Effector memory CD4-positive, alpha-beta T cell (primary cell): Measurements from ENCODE around the gene TLCD5.

Source experiments
- DNase-seq, 3 donors: peaks; one replicate each; pipeline ENCODE4 v3.0.0-alpha.2; 2020
- H3K27ac ChIP-seq: 2 replicates; pipeline ENCODE4 v1.7.0; 2013; ENCODE audit warnings: mild to moderate bottlenecking, low read length, moderate library complexity; ENCODE audit not compliant: insufficient read depth, poor library complexity, severe bottlenecking
- H3K27me3 ChIP-seq: replicated peaks from 2 replicates; pipeline ENCODE4 v1.7.0; 2013; ENCODE audit warnings: mild to moderate bottlenecking, low read length; ENCODE audit not compliant: insufficient read depth, control insufficient read depth, poor library complexity, severe bottlenecking
- H3K36me3 ChIP-seq: 2 replicates; pipeline ENCODE4 v1.7.0; 2013; ENCODE audit warnings: mild to moderate bottlenecking, low read length, moderate library complexity; ENCODE audit not compliant: control insufficient read depth, insufficient read depth
- H3K4me1 ChIP-seq: 2 replicates; pipeline ENCODE4 v1.7.0; 2013; ENCODE audit warnings: low read length, mild to moderate bottlenecking; ENCODE audit not compliant: control insufficient read depth, insufficient read depth, poor library complexity, severe bottlenecking
- H3K4me3 ChIP-seq: 2 replicates; pipeline ENCODE4 v1.7.0; 2013; ENCODE audit warnings: low read length, low read depth, mild to moderate bottlenecking; ENCODE audit not compliant: insufficient read depth, poor library complexity, severe bottlenecking
- H3K9me3 ChIP-seq: 2 replicates; pipeline ENCODE4 v1.7.0; 2013; ENCODE audit warnings: mild to moderate bottlenecking, low read length, moderate library complexity; ENCODE audit not compliant: control insufficient read depth

Gene TLCD5

DNA sequence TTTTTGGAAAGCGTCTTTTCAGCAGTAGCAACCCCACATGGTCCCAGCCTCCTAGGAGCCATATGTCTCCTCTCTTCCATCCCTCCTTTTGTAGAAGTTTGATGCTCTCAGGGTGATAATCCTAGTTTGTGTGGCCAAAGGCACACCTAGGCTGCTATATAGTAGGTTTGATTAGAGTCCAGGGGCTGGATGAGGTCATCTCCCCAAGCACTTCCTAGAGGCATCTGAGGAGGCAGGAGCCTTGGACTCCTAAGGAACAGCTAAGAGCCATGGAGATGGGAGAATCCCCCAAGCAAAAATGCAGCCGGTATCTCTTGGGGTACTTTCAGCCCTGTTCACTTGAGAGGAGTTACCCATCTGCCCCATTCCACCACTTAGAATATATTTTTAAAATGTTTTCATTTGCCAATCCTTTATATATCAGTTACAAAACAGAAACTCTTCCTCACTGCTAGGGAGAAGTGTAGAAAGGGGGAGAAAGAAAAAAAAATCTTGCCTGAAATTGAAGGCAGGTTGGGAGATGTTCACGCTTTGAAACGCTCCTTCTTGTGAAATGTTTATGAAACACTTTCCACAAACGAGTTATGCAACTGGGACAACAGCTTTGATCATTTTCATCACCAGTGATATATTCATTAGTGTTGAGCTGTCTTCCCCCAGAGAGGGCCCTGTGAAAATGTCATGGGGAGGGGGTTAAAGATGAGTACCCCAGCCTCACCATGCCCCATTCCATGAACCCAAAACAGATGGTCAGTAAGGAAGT lies 31.9 kb upstream of the TLCD5 start:
- Histone ChIP-seq H3K4me3 (no peak overlapping the region), H3K9me3 (no peaks in the 10 kb centered on the region), H3K36me3 (no peaks in the 10 kb centered on the region), H3K27ac (no peak overlapping the region), H3K4me1 (no peaks in the 10 kb centered on the region), H3K27me3 (peaks cover 8% of the 10 kb centered on the region)
- DNase-seq, result no peak

DNA sequence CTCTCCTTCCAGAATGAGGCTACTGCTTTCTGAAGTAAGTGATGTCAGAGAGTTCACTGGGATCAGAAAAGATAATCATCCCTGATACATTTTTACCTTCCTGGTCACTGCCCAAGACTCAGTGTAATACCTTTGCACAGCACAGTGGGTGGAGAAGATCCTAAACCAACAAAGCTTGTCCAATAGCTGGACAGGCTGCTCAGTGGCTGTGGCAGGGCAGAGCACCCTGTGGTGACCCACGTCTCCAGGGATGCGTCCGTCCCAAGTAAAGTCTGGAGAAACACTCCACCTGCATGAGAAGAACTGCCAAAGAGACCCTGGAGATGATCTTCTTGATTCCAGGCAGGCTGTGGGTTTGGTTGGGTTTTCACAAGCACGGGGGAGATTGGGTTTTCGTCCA lies 31.0 kb upstream of the TLCD5 start:
- H3K9me3 ChIP-seq, result no peaks in the 10 kb centered on the region
- H3K27ac ChIP-seq, result no peak overlapping the region
- no peak for DNase-seq
- no peaks in the 10 kb centered on the region for H3K36me3 ChIP-seq
- no peaks in the 10 kb centered on the region for H3K4me1 ChIP-seq
- H3K4me3 ChIP-seq, result no peak overlapping the region
- peaks cover 8% of the 10 kb centered on the region for H3K27me3 ChIP-seq

DNA sequence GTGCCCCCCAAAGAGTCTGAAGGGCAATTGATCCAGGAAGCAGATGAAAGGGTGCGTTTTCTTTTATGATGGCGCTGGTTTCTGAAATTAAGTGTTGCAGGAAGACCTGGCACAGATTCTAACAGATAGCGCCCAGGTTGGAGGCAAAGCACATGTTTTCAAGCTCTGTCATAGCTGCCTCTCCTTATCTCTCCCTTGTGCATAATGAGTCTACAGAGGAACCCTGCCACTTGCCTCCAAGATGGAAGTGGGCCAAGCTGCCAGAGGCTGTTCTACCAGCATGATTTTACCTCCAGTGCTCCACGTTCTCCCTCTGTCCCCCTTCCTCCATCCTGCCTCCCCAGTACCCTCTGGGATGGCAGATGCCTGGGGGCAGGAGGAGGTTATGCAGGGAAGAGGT lies 30.0 kb upstream of the TLCD5 start:
- Histone ChIP-seq H3K36me3 (no peaks in the 10 kb centered on the region), H3K27ac (no peak overlapping the region), H3K9me3 (no peaks in the 10 kb centered on the region), H3K4me1 (no peaks in the 10 kb centered on the region), H3K4me3 (no peak overlapping the region), H3K27me3 (peaks cover 6% of the 10 kb centered on the region)
- DNase-seq, result no peak

DNA sequence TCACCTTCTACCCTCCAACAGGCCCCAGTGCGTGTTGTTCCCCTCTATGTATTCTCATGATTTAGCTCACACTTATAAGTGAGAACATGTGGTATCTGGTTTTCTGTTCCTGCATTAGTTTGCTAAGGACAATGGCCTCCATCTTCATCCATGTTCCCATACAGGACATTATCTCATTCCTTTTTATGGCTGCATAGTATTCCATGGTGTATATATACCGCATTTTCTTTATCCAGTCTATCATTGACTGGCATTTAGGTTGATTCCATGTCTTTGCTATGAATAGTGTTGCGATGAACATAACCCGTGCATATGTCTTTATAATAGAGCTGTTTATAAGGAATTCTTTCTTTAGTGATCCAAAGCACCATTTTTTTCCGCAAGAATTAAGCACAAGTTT lies 28.5 kb upstream of the TLCD5 start:
- Histone ChIP-seq H3K4me1 (no peaks in the 10 kb centered on the region), H3K27ac (no peak overlapping the region), H3K9me3 (no peaks in the 10 kb centered on the region), H3K4me3 (no peak overlapping the region), H3K27me3 (peaks cover 6% of the 10 kb centered on the region), H3K36me3 (no peaks in the 10 kb centered on the region)
- DNase-seq, result no peak

DNA sequence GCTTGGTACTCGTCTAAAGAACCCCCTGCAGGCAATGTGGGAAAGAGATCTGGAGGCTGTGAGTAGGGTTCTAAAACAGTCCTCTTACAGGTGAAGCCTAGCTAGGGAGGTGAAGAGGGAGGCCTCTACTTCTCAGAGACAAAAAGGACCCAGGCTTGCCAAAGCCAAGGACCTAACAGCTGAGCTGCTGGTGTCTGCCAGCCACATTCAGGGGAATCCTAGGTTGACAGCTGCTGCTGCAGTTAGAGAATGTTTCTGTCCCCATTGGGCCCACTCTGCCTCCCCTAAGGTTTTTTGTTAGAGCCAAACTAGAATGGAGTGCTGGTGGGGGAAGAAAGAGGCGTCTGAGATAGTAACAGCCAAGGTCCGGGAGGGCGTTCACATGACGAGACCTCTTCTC lies 26.6 kb upstream of the TLCD5 start:
- no peaks in the 10 kb centered on the region for H3K4me1 ChIP-seq
- peaks cover 5% of the 10 kb centered on the region for H3K27me3 ChIP-seq
- no peak for DNase-seq
- H3K9me3 ChIP-seq, result no peaks in the 10 kb centered on the region
- H3K36me3 ChIP-seq, result no peaks in the 10 kb centered on the region
- no peak overlapping the region for H3K27ac ChIP-seq
- no peak overlapping the region for H3K4me3 ChIP-seq

DNA sequence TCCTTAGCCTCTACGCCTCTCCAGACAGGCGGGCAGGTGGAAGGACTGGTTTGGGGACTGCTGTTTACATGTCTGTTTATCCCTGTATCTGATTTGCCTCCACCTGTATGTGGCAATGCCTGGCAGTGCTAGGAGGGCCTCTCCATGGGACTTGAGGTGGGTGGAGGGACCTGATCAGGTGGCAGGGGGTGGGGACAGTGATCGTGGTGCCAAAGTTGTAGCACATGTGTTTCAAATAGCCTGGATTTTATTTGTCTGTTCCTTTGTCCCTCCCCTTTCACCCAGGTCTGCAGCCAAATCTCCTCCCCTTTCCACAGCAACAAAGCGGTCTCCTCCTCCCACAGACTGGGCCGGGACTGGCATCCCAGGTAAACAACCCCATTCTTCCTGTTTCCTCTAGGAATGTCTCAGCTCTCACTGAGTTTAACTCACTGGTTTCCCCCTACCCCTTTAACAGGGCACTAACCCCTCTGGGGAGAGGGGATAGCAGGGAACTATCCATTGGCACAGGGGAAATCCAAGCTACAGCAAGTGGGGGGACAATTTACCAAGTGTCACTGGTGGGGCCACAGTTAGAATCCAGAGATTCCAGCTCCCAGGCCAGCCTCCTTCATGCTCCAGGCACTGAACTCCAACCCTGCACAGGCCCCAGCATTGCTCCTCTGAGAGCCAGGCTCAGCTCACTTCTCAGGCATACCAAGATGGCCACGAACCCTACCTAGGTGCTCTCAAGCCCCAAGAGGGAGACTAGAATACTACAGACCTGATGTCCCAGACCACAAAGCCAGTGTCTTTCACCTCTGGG lies 22.9 kb upstream of the TLCD5 start:
- Histone ChIP-seq H3K9me3 (no peaks in the 10 kb centered on the region), H3K4me3 (no peak overlapping the region), H3K36me3 (no peaks in the 10 kb centered on the region), H3K27ac (no peak overlapping the region), H3K27me3 (no peaks in the 10 kb centered on the region), H3K4me1 (no peaks in the 10 kb centered on the region)
- DNase-seq, result no peak

DNA sequence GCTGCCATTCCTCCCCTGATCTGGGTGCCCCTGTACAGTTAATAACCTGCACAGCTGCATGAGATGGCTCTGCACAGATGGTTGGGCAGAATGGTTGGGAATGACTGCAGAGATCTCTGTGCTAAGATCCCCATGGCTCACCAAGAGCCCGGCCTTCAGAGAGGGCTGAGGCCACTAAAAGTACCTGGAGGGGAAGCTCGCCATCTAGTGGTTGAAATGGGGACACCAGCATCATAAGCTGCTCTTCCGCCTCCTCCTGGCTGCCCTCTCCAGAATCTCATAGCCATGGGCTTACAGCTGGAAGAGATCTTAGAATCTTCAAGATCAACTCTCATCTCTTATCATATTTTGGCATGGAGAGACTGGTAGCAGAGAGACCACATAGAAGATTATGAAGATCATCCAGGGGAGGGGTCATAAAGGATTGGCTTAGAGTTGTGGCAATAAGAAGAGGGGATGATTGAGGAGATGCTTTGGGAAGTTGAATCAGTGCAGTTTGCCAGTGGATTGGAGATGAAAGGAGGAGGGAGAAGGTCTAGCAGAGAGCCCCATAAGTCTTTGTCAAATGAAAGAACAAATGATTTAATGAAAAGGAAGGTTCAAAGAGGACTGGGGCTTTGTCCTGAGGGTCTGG lies 22.0 kb upstream of the TLCD5 start:
- Histone ChIP-seq H3K9me3 (no peaks in the 10 kb centered on the region), H3K27ac (no peak overlapping the region), H3K4me1 (no peaks in the 10 kb centered on the region), H3K4me3 (no peak overlapping the region), H3K27me3 (no peaks in the 10 kb centered on the region), H3K36me3 (no peaks in the 10 kb centered on the region)
- peak in 2 of 3 donors; percentile 16 to 32 for DNase-seq

DNA sequence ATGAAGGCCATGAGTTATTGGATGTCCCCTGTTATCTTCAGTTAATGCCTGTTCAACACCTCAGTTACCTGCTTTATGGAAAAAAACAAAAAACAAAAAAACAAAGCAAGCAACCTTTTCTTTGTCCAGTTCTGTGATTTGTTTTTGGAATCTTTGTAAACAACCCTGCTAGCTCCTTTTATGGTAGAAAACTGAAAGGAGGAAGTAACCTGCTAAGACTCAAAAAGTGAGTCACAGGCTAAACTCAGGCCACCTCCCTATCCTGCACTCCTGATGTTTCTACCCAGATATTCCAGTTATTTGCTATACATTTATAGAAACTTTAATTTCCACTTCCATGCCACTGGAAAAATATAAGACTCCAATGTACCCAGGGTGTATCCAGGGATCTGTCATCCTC lies 20.6 kb upstream of the TLCD5 start:
- Histone ChIP-seq H3K4me1 (no peaks in the 10 kb centered on the region), H3K36me3 (no peaks in the 10 kb centered on the region), H3K27me3 (no peaks in the 10 kb centered on the region), H3K9me3 (no peaks in the 10 kb centered on the region), H3K4me3 (no peak overlapping the region), H3K27ac (no peak overlapping the region)
- no peak for DNase-seq

DNA sequence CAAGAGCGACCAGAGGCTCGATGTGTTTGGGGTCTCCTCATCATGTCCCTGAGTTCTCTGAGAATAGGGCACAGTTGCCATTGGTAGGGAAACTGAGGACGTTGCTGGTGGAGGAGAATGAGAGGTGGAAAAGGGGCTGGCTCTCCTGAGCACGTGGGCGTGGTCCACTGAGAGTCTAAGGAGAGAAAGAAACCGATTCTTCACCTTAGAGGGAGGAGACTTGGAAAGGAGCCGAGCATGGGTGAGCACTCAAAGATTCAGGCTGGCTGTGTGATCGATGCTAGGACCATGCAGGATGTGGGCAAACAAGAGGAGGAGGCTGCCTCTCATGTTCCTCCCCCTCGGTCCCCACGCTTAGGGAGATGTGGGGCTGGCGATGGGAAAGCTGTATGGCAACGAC lies 19.8 kb upstream of the TLCD5 start:
- Histone ChIP-seq H3K27me3 (no peaks in the 10 kb centered on the region), H3K9me3 (no peaks in the 10 kb centered on the region), H3K4me1 (no peaks in the 10 kb centered on the region), H3K36me3 (no peaks in the 10 kb centered on the region), H3K4me3 (no peak overlapping the region), H3K27ac (no peak overlapping the region)
- no peak for DNase-seq
